ENCODE results near the gene FOXP3. TPM values are rescaled to one million over a fixed set of nuclear protein-coding genes. Genes with fewer than 3 reads are reported as not detected.

FOXP3 gene
- total RNA-seq, 1 donor from 2014 or later = 0.26 TPM

DNA sequence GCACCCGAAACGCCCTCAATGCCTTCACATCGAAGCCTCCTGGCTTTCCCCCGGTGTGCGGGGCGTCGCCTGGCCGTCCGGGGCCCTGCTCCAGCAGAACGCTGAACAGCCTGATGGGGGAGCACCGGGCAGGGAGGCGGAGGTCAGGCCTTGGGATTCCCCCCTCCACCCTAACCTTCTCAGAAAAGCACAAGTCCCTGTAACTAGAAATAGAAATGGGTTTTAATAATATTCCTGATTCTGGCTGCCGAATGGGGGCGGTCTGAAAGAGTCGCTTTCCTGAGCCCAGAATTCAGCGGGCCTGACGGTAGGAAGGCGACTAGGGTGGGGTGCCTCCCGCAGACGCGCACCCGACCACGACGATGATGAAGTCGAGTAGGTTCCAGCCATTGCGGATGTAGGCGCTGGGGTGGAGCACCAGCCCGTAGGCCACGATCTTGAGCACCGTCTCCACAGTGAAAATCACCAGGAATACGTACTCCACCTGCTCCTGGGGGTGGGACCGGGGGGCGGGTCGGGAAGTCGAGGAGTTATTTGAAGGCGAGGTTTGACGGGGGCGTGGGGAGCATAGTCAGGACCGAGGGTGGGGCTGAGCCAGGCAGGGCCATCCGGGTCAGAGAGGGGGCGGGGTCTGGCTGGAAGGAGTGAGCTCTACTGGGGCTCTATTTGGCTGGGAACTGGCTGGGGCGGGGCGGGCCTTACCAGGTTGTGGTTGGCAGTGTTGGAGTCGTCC, 33.8 kb downstream of the FOXP3 start:
- peak overlapping the region; percentile 67 for H3K4me3 Mint-ChIP-seq (ENCODE audit: unreplicated experiment)
- H3K27me3 Mint-ChIP-seq (ENCODE audit: unreplicated experiment) = peaks cover 5% of the 10 kb centered on the region
- no peak overlapping the region for H3K27ac Mint-ChIP-seq (ENCODE audit: unreplicated experiment)
- peaks cover 6% of the 10 kb centered on the region for H3K4me1 Mint-ChIP-seq (ENCODE audit: unreplicated experiment)
- peak; percentile 31 for DNase-seq (ENCODE audit: low spot score)
- TF ChIP-seq, protein P1, sequence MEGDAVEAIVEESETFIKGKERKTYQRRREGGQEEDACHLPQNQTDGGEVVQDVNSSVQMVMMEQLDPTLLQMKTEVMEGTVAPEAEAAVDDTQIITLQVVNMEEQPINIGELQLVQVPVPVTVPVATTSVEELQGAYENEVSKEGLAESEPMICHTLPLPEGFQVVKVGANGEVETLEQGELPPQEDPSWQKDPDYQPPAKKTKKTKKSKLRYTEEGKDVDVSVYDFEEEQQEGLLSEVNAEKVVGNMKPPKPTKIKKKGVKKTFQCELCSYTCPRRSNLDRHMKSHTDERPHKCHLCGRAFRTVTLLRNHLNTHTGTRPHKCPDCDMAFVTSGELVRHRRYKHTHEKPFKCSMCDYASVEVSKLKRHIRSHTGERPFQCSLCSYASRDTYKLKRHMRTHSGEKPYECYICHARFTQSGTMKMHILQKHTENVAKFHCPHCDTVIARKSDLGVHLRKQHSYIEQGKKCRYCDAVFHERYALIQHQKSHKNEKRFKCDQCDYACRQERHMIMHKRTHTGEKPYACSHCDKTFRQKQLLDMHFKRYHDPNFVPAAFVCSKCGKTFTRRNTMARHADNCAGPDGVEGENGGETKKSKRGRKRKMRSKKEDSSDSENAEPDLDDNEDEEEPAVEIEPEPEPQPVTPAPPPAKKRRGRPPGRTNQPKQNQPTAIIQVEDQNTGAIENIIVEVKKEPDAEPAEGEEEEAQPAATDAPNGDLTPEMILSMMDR (IDR thresholded peaks at IDR 0.05; ENCODE audit: unreplicated experiment) = no peak
- H3K9me3 Mint-ChIP-seq (ENCODE audit: unreplicated experiment) = no peaks in the 10 kb centered on the region
- H3K36me3 Mint-ChIP-seq (ENCODE audit: low read depth, unreplicated experiment) = no peaks in the 10 kb centered on the region

DNA sequence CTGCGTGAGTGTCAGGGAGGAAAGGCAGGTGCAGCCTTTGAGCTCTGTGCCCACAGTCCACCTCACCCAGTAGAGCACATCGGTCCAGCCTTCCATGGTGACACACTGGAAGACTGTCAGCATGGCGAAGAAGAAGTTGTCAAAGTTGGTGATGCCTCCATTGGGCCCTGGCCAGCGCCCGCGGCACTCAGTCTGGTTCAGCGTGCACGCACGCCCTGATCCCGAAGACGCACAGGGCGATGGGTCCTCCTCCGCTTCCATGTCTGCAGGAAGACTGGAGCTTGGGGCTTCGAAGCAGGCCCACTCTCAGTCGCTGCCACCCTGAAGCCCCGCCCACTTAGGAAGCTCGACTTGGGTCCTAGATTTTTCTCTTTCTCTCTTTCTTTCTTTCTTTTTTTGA, 36.3 kb downstream of the FOXP3 start:
- Mint-ChIP-seq H3K27me3 (ENCODE audit: unreplicated experiment) (peaks cover 5% of the 10 kb centered on the region), H3K4me1 (ENCODE audit: unreplicated experiment) (no peaks in the 10 kb centered on the region), H3K9me3 (ENCODE audit: unreplicated experiment) (no peaks in the 10 kb centered on the region), H3K4me3 (ENCODE audit: unreplicated experiment) (no peak overlapping the region), H3K27ac (ENCODE audit: unreplicated experiment) (no peak overlapping the region), H3K36me3 (ENCODE audit: low read depth, unreplicated experiment) (no peaks in the 10 kb centered on the region)
- TF ChIP-seq, protein P1 (IDR thresholded peaks at IDR 0.05; ENCODE audit: unreplicated experiment) = no peak
- DNase-seq (ENCODE audit: low spot score) = no peak

DNA sequence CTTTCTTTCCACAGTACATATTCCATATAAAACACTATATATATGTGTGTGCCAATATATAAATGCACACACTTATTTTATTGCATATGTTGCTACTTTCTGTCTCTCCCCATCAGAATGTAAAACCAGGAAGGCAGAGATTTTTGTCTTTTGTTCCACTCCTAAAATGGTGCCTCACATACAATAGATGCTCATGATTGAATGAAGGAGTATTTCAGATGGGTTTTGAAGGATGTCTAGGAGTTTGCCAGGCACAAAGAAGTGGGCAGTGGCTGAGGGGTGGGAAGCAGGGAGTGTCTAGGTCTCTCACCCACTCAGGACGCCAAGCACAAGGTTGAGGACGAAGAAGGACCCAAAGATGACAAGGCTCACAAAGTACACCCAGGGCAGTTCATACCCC, 36.8 kb downstream of the FOXP3 start:
- Mint-ChIP-seq H3K4me1 (ENCODE audit: unreplicated experiment) (no peaks in the 10 kb centered on the region), H3K36me3 (ENCODE audit: low read depth, unreplicated experiment) (no peaks in the 10 kb centered on the region), H3K27ac (ENCODE audit: unreplicated experiment) (no peak overlapping the region), H3K27me3 (ENCODE audit: unreplicated experiment) (peaks cover 7% of the 10 kb centered on the region), H3K9me3 (ENCODE audit: unreplicated experiment) (no peaks in the 10 kb centered on the region), H3K4me3 (ENCODE audit: unreplicated experiment) (no peak overlapping the region)
- TF ChIP-seq, protein P1 (IDR thresholded peaks at IDR 0.05; ENCODE audit: unreplicated experiment) = no peak
- no peak for DNase-seq (ENCODE audit: low spot score)

DNA sequence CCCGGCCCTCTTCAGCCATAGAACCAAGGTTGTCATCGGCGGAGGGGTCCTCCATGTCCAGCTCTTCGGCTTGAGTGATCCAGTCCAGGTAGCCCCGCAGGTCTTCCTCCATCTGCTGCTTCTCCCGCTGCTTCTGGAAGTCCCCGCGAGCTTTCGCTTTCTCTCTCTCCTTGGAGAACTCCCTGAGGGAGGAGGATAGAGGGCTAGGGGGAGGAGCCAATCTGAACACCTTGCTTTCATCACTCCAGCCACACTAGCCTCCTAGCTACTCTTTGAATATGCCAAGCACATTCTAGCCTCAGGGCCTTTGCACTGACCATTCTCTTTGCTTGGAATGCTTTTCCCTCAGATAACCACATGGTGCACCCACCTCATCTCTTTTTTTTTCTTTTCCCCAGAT, 37.6 kb downstream of the FOXP3 start:
- Mint-ChIP-seq H3K27me3 (ENCODE audit: unreplicated experiment) (peaks cover 7% of the 10 kb centered on the region), H3K27ac (ENCODE audit: unreplicated experiment) (no peak overlapping the region), H3K36me3 (ENCODE audit: low read depth, unreplicated experiment) (no peaks in the 10 kb centered on the region), H3K9me3 (ENCODE audit: unreplicated experiment) (no peaks in the 10 kb centered on the region), H3K4me1 (ENCODE audit: unreplicated experiment) (no peaks in the 10 kb centered on the region), H3K4me3 (ENCODE audit: unreplicated experiment) (no peak overlapping the region)
- TF ChIP-seq, protein P1 (IDR thresholded peaks at IDR 0.05; ENCODE audit: unreplicated experiment) = no peak
- no peak for DNase-seq (ENCODE audit: low spot score)

DNA sequence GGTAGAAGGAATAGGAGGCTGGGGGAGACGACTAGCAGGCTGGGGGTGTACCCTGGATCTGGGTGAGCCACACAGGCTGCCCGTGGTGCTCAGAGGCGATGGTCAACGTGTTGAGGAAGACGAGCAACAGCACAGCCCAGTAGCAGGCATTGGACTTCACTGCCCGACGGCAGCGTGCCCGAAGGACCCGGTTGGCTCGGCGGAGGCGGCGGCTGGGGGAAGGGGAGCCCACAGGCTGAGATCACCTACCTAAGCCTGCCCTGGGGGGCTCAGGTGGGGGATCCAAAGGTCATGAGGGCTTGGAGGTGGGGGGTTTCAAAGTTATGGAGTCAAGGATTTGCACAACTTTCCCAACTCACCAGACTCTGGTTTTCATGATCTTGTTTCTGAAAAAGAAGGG, 38.7 kb downstream of the FOXP3 start:
- H3K9me3 Mint-ChIP-seq (ENCODE audit: unreplicated experiment) = no peaks in the 10 kb centered on the region
- H3K4me1 Mint-ChIP-seq (ENCODE audit: unreplicated experiment) = no peaks in the 10 kb centered on the region
- no peak for DNase-seq (ENCODE audit: low spot score)
- peaks cover 7% of the 10 kb centered on the region for H3K27me3 Mint-ChIP-seq (ENCODE audit: unreplicated experiment)
- no peaks in the 10 kb centered on the region for H3K36me3 Mint-ChIP-seq (ENCODE audit: low read depth, unreplicated experiment)
- no peak overlapping the region for H3K27ac Mint-ChIP-seq (ENCODE audit: unreplicated experiment)
- TF ChIP-seq, protein P1 (IDR thresholded peaks at IDR 0.05; ENCODE audit: unreplicated experiment) = no peak
- no peak overlapping the region for H3K4me3 Mint-ChIP-seq (ENCODE audit: unreplicated experiment)

Data from endothelial cell (in vitro differentiated cells).